CD14-positive monocyte (primary cell): ENCODE data around the gene NLRP3. TPM values are rescaled to one million over a fixed set of nuclear protein-coding genes. Genes with fewer than 3 reads are reported as not detected.
A peak's percentile ranks its signal among the peaks of the same experiment; 100 is the strongest.
"Not testable (repeated sequence)": the region's sequence is repeated elsewhere in the genome, so short reads cannot be mapped to it uniquely, and the experiment has no call there.

Experiments used
- DNase-seq, 3 donors: peaks; one replicate each; pipeline ENCODE4 v3.0.0-alpha.2; 2011 to 2022
- H2AFZ ChIP-seq: 2 replicates; pipeline ENCODE4 v1.6.0; 2012; ENCODE audit warnings: mild to moderate bottlenecking, low read depth, low read length, inconsistent platforms; ENCODE audit not compliant: insufficient read depth, poor library complexity, severe bottlenecking
- H3K27ac ChIP-seq, 2 donors: 1 replicate in 1 of 2; 2 replicates in 1 of 2; pipeline ENCODE4 v1.5.1; 2012 to 2013; ENCODE audit warnings: low read length in 2 of 2, control low read depth in 1 of 2, inconsistent platforms in 1 of 2, low read depth in 1 of 2, mild to moderate bottlenecking in 1 of 2
- H3K27me3 ChIP-seq, 2 donors: one replicate each; pipeline versions ENCODE4 v1.6.0 to v1.6.1; 2011 to 2013; ENCODE audit warnings: low read length in 2 of 2; ENCODE audit not compliant: control insufficient read depth in 2 of 2, insufficient read depth in 2 of 2
- H3K36me3 ChIP-seq, 2 donors: replicated peaks in 1 of 2; 1 replicate in 1 of 2; 2 replicates in 1 of 2; pipeline versions ENCODE4 v1.5.1 to v1.6.1; 2012 to 2013; ENCODE audit warnings: low read length in 2 of 2, control low read depth in 1 of 2, inconsistent platforms in 1 of 2, mild to moderate bottlenecking in 1 of 2; ENCODE audit not compliant: insufficient read depth in 2 of 2, control insufficient read depth in 1 of 2
- H3K4me1 ChIP-seq, 2 donors: 1 replicate in 1 of 2; 2 replicates in 1 of 2; pipeline versions ENCODE4 v1.5.1 to v1.6.1; 2012 to 2013; ENCODE audit warnings: low read length in 2 of 2, control low read depth in 1 of 2, inconsistent platforms in 1 of 2, mild to moderate bottlenecking in 1 of 2, moderate library complexity in 1 of 2; ENCODE audit not compliant: insufficient read depth in 2 of 2, control insufficient read depth in 1 of 2
- H3K4me2 ChIP-seq: replicated peaks from 2 replicates; pipeline ENCODE3; 2012; ENCODE audit warnings: low read length, moderate library complexity, mild to moderate bottlenecking; ENCODE audit not compliant: poor library complexity, severe bottlenecking; ENCODE audit errors: extremely low read depth
- H3K4me3 ChIP-seq, 3 experiments: fragments of 200-600 bp in 1 of 3; sonication (generic) in 1 of 3; replicated peaks in 1 of 3; 1 replicate in 2 of 3; 2 replicates in 1 of 3; pipeline ENCODE4 v1.5.1; 2011 to 2013; ENCODE audit warnings: low read length in 3 of 3, mild to moderate bottlenecking in 3 of 3, control low read depth in 2 of 3, low read depth in 2 of 3, inconsistent platforms in 1 of 3, moderate library complexity in 1 of 3
- H3K79me2 ChIP-seq: 2 replicates; pipeline ENCODE4 v1.6.0; 2012; ENCODE audit warnings: mild to moderate bottlenecking, control low read depth, inconsistent platforms, low read length, moderate library complexity; ENCODE audit not compliant: insufficient read depth
- H3K9ac ChIP-seq: 2 replicates; pipeline ENCODE4 v1.6.0; 2017; ENCODE audit warnings: low read length, mild to moderate bottlenecking; ENCODE audit not compliant: insufficient read depth, poor library complexity, severe bottlenecking
- H3K9me3 ChIP-seq, 2 donors: replicated peaks in 1 of 2; 1 replicate in 1 of 2; 2 replicates in 1 of 2; pipeline versions ENCODE4 v1.5.1 to v1.6.1; 2012 to 2013; ENCODE audit warnings: low read length in 2 of 2, control low read depth in 1 of 2; ENCODE audit not compliant: control insufficient read depth in 1 of 2, insufficient read depth in 1 of 2
- H4K20me1 ChIP-seq: 2 replicates; pipeline ENCODE4 v1.6.0; 2012; ENCODE audit warnings: mild to moderate bottlenecking, low read length, control low read depth, moderate library complexity; ENCODE audit not compliant: insufficient read depth
- H3K27ac Mint-ChIP-seq, 7 donors: one replicate each; pipeline ENCODE4 v1.8.0; 2020; ENCODE audit warnings: mild to moderate bottlenecking in 7 of 7, mixed read lengths in 7 of 7, moderate library complexity in 6 of 7, inconsistent platforms in 2 of 7
- H3K27me3 Mint-ChIP-seq, 3 donors: one replicate each; pipeline ENCODE4 v1.8.0; 2021 to 2022; ENCODE audit warnings: low read depth in 3 of 3, mild to moderate bottlenecking in 3 of 3, mixed read lengths in 3 of 3, moderate library complexity in 3 of 3, inconsistent platforms in 1 of 3
- H3K36me3 Mint-ChIP-seq, 2 donors: one replicate each; pipeline ENCODE4 v1.8.0; 2020; ENCODE audit warnings: mixed read lengths in 2 of 2, inconsistent platforms in 1 of 2, mild to moderate bottlenecking in 1 of 2
- H3K4me1 Mint-ChIP-seq: one replicate; pipeline ENCODE4 v1.8.0; 2020; ENCODE audit warnings: mild to moderate bottlenecking, mixed read lengths
- H3K4me3 Mint-ChIP-seq, 2 donors: one replicate each; pipeline ENCODE4 v1.8.0; 2020; ENCODE audit warnings: mild to moderate bottlenecking in 2 of 2, mixed read lengths in 2 of 2, moderate library complexity in 1 of 2
- H3K9me3 Mint-ChIP-seq, 7 donors: one replicate each; pipeline ENCODE4 v1.8.0; 2020 to 2022; ENCODE audit warnings: mixed read lengths in 7 of 7, mild to moderate bottlenecking in 6 of 7, moderate library complexity in 6 of 7, inconsistent platforms in 2 of 7
- CTCF ChIP-seq: fragments of 200-600 bp; IDR thresholded peaks from one replicate; pipeline ENCODE4 v1.8.0; 2022; ENCODE audit warnings: antibody characterized with exemption, mild to moderate bottlenecking
- WGBS: methylation state at CpG from one replicate; pipeline ENCODE4 v1.1.5; 2013; ENCODE audit warnings: missing lambda C conversion rate; ENCODE audit not compliant: insufficient coverage; 5-methylcytosine and 5-hydroxymethylcytosine counted together
- intact Hi-C, 2 donors: fragments of 100-400 bp; cut with micrococcal nuclease; formaldehyde crosslinking; loops; one replicate each; pipeline versions ENCODE4 v1.15.0 to v1.15.1; 2023
- polyA plus RNA-seq, 3 donors: library from polyadenylated mRNA; depleted of rRNA in 1 of 3; unstranded in 2 of 3; stranded (reverse) in 1 of 3; fragments of 300-500 nt in 2 of 3; fragments of >200 nt in 1 of 3; fragmentation: Illumina TruSeq in 2 of 3; gene quantifications; 1 replicate in 2 of 3; 2 replicates in 1 of 3; pipeline ENCODE4 v1.2.3, GENCODE V29; 2012 to 2021

NLRP3 gene
- polyA plus RNA-seq, 3 donors, result 56.2 to 400 (median 61.9) TPM

GRCh38 chr1:247371801-247372259, 44.1 kb upstream of the NLRP3 start:
- H3K9me3 Mint-ChIP-seq, result peaks cover 2 to 7% (median 5%) of the 10 kb centered on the region in 7 donors
- no peak overlapping the region for H3K4me2 ChIP-seq
- peaks cover under 1 to 5% of the 10 kb centered on the region in 2 donors for H3K9me3 ChIP-seq
- intact Hi-C loops, result loop anchor here (2.0 to 5.0 kb wide), 3 partner anchors 45 to 205 kb away; partner anchors contain the start of gene NLRP3 (in 1 of the 2)
- peaks cover 15% of the 10 kb centered on the region for H3K4me1 Mint-ChIP-seq
- H3K27me3 ChIP-seq, result no peaks in the 10 kb centered on the region
- H3K4me3 ChIP-seq, result no peak overlapping the region
- no peak for DNase-seq
- 93% methylated on average over 13 of the region's 16 CpGs for WGBS
- no peak for TF ChIP-seq CTCF
- peaks cover 1 to 5% (median 5%) of the 10 kb centered on the region in 3 donors for H3K27me3 Mint-ChIP-seq
- no peak overlapping the region for H2AFZ ChIP-seq
- no peaks in the 10 kb centered on the region for H3K79me2 ChIP-seq
- H3K9ac ChIP-seq, result no peak overlapping the region
- H3K36me3 ChIP-seq, result no peaks in the 10 kb centered on the region
- H3K36me3 Mint-ChIP-seq, result no peaks in the 10 kb centered on the region
- no peaks in the 10 kb centered on the region for H4K20me1 ChIP-seq
- peaks cover 5 to 9% of the 10 kb centered on the region in 2 donors for H3K4me1 ChIP-seq
- H3K27ac Mint-ChIP-seq, result peak overlapping the region in 1 of 7 donors; percentile 33
- no peak overlapping the region for H3K4me3 Mint-ChIP-seq
- no peak overlapping the region for H3K27ac ChIP-seq

GRCh38 chr1:247373721-247374141, 42.2 kb upstream of the NLRP3 start:
- no peaks in the 10 kb centered on the region for H3K79me2 ChIP-seq
- peaks cover 0 to 4% (median 0%) of the 10 kb centered on the region in 7 donors for H3K9me3 Mint-ChIP-seq
- no peaks in the 10 kb centered on the region for H3K36me3 ChIP-seq
- no peak overlapping the region for H3K27ac ChIP-seq
- H3K9me3 ChIP-seq, result peaks cover 0 to 5% of the 10 kb centered on the region in 2 donors
- peak overlapping the region; percentile 3 to 62 (median 18) for H3K4me3 ChIP-seq
- H3K4me2 ChIP-seq, result peak overlapping the region; percentile 69
- no peak overlapping the region for H3K27ac Mint-ChIP-seq
- peaks cover 5 to 9% of the 10 kb centered on the region in 2 donors for H3K4me1 ChIP-seq
- no peaks in the 10 kb centered on the region for H3K36me3 Mint-ChIP-seq
- 20% methylated on average over 23 of the region's 26 CpGs for WGBS
- peak; percentile 44 to 59 (median 49) for DNase-seq
- H3K4me1 Mint-ChIP-seq, result peaks cover 15% of the 10 kb centered on the region
- H4K20me1 ChIP-seq, result no peaks in the 10 kb centered on the region
- TF ChIP-seq CTCF, result peak; percentile 65
- H3K27me3 ChIP-seq, result no peaks in the 10 kb centered on the region
- H3K4me3 Mint-ChIP-seq, result peak overlapping the region; percentile 33 to 58
- peak overlapping the region; percentile 53 for H3K9ac ChIP-seq
- intact Hi-C loops, result loop anchor here (2.0 to 5.0 kb wide), 3 partner anchors 44 to 203 kb away; partner anchors contain the start of gene NLRP3 (in 1 of the 2)
- H2AFZ ChIP-seq, result peak overlapping the region; percentile 69
- peaks cover 1 to 3% (median 2%) of the 10 kb centered on the region in 3 donors for H3K27me3 Mint-ChIP-seq

- DNase-seq, H2AFZ ChIP-seq, H3K27me3 Mint-ChIP-seq, H3K9me3 Mint-ChIP-seq, H3K9me3 ChIP-seq, H3K36me3 Mint-ChIP-seq, H3K4me3 ChIP-seq, H3K27ac ChIP-seq, H3K4me2 ChIP-seq, H3K4me3 Mint-ChIP-seq, H3K79me2 ChIP-seq, H3K9ac ChIP-seq, H4K20me1 ChIP-seq, H3K36me3 ChIP-seq, H3K4me1 ChIP-seq, H3K27me3 ChIP-seq: not testable (repeated sequence)
- peaks cover 15% of the 10 kb centered on the region for H3K4me1 Mint-ChIP-seq
- peak overlapping the region in 3 of 7 donors; percentile 5 to 31 (median 10) for H3K27ac Mint-ChIP-seq
- intact Hi-C loops, result loop anchor here (5.0 kb wide), 2 partner anchors 43 to 113 kb away; partner anchors contain the start of gene NLRP3 (in 1 of the 2)
- 85% methylated on average over 4 of the region's 8 CpGs for WGBS
Observed at GRCh38 chr1:247374651-247375334, 41.2 kb upstream of the NLRP3 start.
